CD4-positive, alpha-beta T cell treated with Interleukin-17A for 1 hour (primary cell): ENCODE data around the gene ELAVL2.

Experiments
- DNase-seq: peaks from one replicate; pipeline ENCODE4 v3.0.0-alpha.2; 2020

ELAVL2 gene

GRCh38 chr9:23717505-23717904 lies 108.5 kb downstream of the ELAVL2 start:
- no peak for DNase-seq

GRCh38 chr9:23707249-23707648 lies 118.8 kb downstream of the ELAVL2 start:
- no peak for DNase-seq

GRCh38 chr9:23702311-23702922 lies 123.6 kb downstream of the ELAVL2 start:
- no peak for DNase-seq

GRCh38 chr9:23701291-23701690 lies 124.7 kb downstream of the ELAVL2 start:
- no peak for DNase-seq

GRCh38 chr9:23700359-23700758 lies 125.7 kb downstream of the ELAVL2 start:
- no peak for DNase-seq

- DNase-seq = no peak
Observed at GRCh38 chr9:23698161-23698560, 127.9 kb downstream of the ELAVL2 start.

GRCh38 chr9:23695572-23695971 lies 130.5 kb downstream of the ELAVL2 start:
- DNase-seq = no peak

GRCh38 chr9:23693374-23693773 lies 132.7 kb downstream of the ELAVL2 start:
- DNase-seq = no peak

- no peak for DNase-seq
Observed at GRCh38 chr9:23686896-23687295, 139.1 kb downstream of the ELAVL2 start.

- no peak for DNase-seq
Observed at GRCh38 chr9:23686257-23686656, 139.8 kb downstream of the ELAVL2 start.

GRCh38 chr9:23683611-23684061 lies 142.4 kb downstream of the ELAVL2 start:
- DNase-seq = no peak

- DNase-seq = no peak
Observed at GRCh38 chr9:23682891-23683431, 143.1 kb downstream of the ELAVL2 start.

- no peak for DNase-seq
Observed at GRCh38 chr9:23682352-23682751, 143.7 kb downstream of the ELAVL2 start.

GRCh38 chr9:23677446-23677845 lies 148.6 kb downstream of the ELAVL2 start:
- DNase-seq = no peak

GRCh38 chr9:23674016-23674585 lies 151.9 kb downstream of the ELAVL2 start:
- no peak for DNase-seq

GRCh38 chr9:23672151-23672550 lies 153.9 kb downstream of the ELAVL2 start:
- no peak for DNase-seq

- DNase-seq = no peak
Observed at GRCh38 chr9:23669776-23670175, 156.3 kb downstream of the ELAVL2 start.

GRCh38 chr9:23665635-23666034 lies 160.4 kb downstream of the ELAVL2 start:
- no peak for DNase-seq

- no peak for DNase-seq
Observed at GRCh38 chr9:23665051-23665450, 161.0 kb downstream of the ELAVL2 start.

GRCh38 chr9:23663946-23664345 lies 162.1 kb downstream of the ELAVL2 start:
- no peak for DNase-seq

GRCh38 chr9:23663536-23663935 lies 162.5 kb downstream of the ELAVL2 start:
- DNase-seq = no peak

GRCh38 chr9:23663125-23663524 lies 162.9 kb downstream of the ELAVL2 start:
- no peak for DNase-seq

GRCh38 chr9:23662320-23662719 lies 163.7 kb downstream of the ELAVL2 start:
- DNase-seq = no peak

- DNase-seq = no peak
Observed at GRCh38 chr9:23659346-23660006, 166.6 kb downstream of the ELAVL2 start.
